ENCODE data around the gene MBOAT2.
A peak's percentile ranks its signal among the peaks of the same experiment; 100 is the strongest.

MBOAT2 gene

DNA sequence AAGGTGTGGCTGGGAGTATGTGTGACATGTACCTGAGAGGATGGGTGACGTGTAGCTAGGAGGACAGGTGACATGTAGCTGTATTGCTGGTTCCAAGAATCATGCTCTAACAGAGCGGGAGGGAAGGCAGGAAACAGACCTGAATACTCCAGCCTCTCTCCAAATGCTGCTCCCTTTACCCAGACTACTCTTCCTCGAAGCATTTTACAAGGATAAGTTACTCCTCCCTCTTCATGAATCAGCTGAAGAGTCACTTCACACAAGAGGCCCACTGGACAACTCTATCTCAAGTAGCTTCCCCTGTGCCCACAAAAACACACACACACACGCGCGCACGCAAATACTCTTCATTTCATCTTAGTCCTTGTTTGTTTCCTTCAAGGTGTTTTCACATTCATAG, 113.5 kb downstream of the MBOAT2 start:
- no peak for DNase-seq

DNA sequence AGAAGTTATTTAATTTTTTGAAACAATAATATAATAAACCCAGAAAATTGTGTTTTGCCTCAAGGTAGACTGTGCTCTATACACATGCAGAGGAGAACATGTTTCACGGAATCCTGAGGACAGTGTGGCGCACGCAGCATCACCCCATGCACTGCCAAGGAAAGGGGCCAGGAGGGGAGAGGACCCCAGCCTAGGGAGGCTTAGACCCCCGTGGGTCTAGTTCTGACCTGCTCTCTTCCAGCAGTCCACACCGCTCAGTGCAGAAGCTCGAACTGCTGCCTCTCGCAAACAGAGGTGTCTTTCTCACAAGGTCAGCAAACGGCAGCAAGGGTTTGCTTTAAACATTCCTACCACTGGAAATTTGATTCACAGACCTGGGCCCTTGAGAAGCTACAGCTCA, 114.5 kb downstream of the MBOAT2 start:
- DNase-seq: no peak

DNA sequence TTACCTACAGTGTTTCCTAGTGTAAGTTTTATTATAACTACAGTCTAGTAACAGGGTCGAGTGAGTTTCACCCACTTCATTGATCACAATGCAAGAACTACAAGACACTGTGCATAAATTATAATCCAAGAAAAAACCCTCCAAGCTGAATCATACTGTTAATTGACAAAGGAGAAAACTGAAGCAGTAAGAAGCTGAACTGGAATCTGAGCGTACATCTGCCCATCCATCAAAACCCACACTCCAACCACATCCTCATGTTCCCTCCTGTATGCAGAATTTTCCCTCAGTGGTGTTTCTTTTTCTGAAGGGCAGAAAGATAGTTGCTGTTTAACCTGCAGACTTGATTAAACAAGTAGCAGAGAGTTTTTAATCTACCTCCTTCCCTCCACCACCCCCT, 116.6 kb downstream of the MBOAT2 start:
- no peak for DNase-seq

DNA sequence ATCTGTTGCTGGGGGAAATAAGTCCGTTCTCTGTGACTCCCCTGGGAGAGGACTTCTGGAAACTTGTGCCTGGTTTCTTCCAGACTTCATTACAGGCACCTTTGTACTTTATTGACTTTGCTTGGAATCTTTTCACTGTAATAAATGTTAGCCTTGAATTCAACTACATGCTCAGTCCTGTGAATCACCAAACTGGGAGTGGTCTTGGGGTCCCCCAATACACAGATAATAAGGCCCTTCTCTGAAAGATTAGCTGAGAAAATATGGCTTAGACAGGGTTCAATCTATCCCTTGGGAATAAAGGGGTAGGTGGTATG, 117.3 kb downstream of the MBOAT2 start:
- DNase-seq: no peak

DNA sequence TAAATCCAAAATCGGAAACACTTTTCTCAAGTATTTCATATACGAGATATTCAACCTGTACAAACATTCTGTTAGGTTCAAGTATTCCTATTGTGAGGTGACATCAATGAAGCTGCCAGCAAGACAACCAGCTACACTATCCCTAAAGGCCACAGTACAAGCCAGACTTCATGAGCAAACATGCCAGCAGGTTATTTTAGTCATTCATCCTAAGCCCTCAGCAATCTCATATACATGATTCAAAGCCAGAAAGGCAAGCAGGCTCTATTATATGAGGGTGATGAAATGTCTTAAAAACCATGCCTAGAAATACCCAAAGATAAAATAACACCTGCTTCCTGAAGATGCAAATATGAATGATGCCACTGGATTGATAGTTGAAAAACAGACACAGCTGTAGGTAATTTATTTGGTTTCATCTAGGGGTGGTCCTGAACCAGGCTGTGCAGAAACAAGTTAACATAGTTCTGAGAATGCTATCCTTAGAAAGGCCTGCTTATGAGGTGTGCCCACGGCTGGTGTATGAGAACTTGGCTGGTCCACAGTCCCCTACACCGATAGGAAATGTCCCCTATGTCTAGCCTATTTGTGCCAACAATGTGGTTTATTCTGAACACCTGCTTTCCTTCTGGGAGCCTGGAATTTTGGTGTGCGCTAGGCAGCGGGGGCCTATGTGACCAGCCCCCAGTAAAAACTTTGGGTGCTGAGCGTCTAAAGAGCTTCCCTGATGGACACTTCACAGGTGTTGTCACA, 117.9 kb downstream of the MBOAT2 start:
- no peak for DNase-seq

DNA sequence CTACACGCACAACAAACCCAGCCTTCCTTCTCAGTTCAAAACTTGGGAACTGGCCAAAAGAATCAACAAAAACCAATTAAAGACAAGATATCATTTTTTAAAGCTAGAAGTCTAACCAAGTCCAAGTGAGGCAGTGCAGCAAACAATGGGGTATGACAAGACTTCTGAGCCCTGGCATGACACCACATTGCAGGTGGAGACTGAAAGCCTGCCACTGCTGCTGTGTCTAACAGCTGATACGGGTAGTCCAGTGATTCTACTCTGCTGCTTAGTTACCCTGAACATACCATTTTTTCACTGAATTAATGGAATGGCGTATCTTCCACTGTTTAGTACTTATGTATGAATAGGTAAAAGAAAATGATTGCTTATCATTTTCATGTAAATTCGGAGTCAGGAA, 118.7 kb downstream of the MBOAT2 start:
- DNase-seq: no peak

DNA sequence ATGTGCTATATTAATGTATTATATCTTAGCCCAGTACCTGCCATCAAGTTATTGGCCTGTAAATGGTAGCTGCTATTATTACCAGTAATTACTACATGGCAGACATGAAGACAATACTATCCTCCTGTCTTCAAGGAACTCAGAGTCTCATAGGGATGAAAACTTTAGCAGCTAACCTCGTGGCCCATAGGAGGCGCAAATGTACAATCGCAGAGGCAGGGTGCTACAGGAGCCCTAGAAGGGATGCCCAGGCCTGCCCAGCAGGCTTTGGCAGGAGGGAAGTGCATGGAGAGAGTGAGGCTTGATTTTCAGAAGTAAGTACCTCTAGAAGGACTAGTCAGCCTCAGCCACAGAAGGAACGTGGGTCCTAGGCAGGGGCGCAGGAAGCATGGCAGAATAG, 121.4 kb downstream of the MBOAT2 start:
- DNase-seq: no peak

DNA sequence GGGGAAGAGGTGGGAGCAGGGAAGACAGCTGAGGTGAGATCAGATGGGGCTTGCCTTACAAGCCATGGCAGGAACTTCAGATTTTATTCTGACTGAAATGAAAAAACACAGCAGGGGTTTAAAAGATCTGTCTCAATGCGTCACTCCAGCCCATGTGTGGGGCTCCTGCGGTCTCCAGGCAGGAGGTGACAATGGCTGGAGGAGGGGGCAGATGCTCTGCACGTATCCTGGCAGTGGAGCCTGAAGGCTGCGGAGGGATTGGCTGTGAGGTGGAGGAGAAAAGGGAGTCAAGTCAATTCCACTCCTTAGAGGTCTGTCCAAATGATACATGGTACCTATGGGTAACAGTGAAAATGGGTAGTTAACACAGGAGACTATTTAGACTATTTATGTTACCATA, 125.6 kb downstream of the MBOAT2 start:
- DNase-seq: no peak

DNA sequence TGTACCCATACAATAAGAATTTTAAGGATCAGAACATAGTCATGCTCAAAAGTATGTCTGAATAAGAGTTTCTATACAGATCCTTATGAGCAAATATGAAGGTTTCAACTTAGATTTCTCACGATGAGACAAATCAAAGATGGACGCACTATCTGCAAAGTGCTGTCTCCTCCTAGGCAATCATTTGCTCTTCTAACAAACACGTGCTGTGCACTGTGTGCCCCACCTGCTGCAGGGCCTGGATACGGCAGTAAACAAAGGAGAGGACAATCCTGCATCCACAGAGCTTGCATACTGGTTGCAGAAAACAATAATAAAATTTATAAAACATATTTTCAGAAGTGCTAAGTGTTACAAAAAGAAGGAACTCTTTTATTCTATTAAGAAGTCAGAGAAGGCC, 126.2 kb downstream of the MBOAT2 start:
- no peak for DNase-seq

DNA sequence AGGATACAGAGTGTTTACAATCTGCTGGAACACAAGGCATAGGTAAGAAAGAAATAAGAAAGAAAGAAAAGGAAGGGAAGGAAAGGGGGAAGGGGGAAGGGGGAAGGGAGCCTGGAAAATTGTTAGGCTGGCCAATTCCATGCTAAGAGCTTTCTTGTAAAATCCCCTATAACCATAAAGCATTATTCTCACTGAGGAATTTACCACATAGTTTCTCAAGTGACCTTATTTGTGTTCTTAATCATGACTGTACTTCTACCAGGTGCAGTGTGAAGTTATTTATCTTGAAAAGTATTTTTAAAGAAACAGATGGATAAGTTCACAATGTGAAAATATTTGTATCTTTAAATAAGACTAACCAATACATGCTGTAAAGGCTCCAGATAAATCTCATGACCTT, 126.9 kb downstream of the MBOAT2 start:
- DNase-seq: no peak

DNA sequence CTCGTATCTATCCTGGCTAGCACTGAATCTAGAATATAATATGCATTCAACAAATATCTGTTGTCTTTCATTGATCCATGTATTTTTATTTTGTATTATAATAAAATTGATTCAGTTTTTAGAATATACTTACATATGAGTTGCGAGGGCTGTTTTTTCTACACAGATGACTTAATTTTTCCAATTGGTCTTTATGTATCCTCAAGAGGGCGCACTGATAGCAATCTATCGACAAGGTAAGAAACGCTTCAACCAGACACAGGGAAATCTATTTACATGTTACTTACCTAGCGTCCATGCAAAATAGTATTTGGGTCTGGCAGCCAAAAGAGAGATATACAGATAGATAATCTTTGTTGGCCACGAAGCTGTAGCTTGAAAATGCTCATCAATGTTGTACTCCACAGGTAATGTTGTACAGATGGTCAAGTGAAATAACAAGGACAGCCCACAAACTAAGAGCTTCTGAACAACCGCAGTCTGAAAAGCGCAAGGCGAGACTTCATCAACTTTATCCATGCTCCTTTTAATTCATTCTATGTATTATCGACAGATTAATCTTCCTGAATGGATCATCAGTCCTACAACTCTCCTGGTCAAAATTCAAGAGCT, 130.6 kb downstream of the MBOAT2 start:
- peak; percentile 41 for DNase-seq

DNA sequence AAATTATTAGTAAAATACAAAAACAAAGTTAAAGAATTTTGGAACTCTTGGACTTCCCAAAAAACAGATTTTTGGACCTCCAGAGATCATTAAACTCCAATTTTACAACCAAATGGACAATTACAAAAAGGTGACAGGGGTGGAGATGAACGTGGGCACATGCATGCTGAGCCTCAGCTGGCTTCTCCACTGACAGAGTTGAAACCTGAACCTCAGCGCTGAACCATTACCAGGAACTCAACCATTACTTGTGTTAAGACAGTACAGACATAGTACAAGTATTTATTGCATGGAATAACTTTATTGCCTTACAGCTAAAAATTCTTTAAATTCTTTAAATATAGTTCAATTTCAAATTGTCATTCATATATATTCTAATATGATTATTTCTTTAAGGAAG, 133.0 kb downstream of the MBOAT2 start:
- DNase-seq: no peak

DNA sequence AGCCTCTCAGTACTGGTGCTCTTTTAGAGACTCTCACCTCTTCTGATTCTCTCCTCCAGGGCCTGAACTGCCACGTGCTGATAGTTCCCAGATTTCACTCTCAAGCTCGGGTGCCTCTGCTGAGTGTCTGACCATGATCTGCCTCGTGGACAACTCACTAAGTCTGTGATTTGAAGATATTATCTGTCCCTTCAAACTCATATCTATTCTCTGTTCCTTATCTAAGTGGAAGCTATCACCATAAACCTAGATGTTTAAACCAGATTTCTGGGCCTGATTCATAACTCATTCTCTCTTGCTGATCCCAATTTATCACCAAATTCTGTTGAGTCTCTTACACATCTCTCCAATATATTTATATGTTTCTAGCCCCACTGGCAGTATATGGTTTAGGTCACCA, 136.1 kb downstream of the MBOAT2 start:
- no peak for DNase-seq

DNA sequence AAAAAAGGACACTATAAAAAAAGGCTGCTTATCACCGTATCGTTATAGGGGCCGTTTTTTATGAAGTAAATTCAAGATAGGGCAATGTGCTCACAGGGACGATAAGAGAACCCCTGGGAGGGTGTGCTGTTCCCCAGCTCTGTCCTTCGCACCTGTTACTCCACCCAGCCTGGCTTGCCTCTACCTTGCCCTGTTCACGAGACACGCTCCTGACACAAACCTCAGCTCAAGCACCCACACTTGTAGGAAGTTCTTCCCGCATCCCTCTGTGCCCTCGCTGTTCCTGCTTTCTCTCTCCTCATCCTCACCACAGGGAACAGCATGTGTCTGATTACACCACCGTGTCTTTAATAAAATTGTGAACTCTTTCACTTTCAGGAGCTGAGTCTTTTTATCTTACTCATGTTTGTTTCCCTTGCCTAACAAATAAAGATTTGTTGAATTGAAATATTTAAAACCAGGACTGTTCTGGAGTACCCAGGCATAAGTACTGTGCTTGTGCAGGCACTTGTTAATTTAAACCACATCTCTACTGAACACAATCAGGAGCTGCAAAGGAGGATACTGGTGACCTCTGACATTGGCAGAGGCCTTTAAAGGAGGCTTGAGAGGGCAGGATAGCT, 140.0 kb downstream of the MBOAT2 start:
- DNase-seq: no peak

DNA sequence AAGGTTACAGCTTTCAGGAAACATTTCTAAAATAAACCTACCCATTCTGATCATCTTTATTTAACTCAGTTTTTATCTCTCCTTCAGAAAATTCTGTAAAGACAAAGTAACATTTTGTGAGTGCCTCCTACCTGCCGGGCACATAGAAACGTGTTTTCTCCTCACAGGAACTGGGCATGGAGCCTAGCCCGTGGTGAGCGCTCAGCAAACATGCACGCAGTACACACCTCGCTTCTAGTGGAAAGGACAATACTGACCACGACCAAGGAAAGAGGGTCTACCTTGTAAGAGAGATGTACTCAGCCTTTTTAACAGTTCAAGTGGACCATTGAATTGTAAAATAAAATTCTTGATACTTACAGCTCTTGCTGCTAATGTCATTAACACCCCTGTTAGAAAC, 141.3 kb downstream of the MBOAT2 start:
- DNase-seq: no peak

DNA sequence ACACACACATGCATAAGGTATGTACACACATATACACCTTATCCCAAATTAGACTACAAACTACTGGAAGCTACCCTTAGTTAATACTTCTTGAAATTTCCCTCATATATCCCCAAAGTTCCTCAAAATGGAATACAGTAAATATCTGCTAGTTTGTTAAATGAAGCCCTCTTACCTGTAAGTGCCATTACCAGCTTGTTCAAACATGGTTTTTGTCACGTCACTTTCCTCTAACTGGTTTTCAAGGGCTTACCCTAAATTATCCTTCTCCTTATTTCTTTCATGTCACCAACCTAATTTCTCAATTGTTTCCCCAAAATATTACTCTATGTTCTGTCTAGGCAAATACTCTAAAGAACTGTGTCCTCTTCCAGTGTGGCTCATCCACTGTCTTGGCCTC, 141.7 kb downstream of the MBOAT2 start:
- DNase-seq: no peak

DNA sequence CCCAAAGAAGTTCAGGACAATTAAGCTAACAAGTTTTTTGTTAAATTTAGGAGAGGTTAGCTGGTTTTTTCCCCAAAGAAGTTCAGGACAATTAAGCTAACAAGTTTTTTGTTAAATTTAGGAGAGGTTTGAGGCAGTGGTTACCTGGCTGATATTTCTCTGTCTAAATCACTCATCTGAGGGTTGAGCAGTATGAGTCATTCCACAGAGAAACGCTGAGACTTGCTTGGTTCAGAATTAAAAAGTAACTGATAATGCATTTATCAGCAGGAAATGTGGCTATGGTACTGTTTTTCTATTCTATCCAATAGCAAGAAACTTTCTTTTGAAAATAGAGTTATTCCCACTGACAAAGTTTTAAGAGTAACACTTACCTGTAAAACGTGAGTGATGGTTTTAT, 143.2 kb downstream of the MBOAT2 start:
- peak; percentile 41 for DNase-seq

DNA sequence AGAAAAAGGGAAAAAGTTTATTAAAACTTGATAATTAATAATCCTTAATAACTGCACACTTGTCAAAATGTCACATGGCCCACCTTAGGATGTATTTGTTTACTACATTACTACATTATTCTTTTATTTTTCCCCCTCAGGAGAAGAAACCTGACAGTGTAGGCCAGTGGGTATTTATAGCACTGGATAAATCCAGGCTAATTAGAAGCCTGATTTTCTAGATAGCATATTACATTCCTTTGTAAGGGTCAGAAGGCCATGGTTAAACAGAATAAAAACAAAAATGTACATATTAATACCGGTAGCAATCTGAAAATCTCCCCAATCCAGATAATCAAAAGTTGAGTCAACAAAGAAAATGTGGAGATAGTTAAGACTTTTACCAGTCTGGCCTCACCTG, 144.6 kb downstream of the MBOAT2 start:
- no peak for DNase-seq

DNA sequence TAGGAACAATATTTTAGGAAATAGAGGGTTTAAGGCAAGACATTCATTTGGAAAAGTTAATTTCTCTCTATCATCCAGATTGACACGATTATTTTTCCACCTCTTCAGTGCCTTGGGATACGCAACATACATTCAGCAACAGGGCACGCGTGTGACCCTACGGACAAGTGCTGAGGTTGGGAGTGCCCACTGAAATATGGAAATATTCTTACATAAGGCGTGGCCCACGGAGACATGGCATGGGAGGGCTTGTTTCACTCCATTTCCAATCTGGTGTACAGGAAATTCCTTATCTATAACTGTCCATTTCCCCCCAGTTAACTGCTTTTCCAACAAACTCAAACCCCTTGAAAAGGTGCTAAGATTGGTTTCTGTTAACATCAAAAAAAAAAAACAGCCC, 145.2 kb downstream of the MBOAT2 start:
- no peak for DNase-seq

DNA sequence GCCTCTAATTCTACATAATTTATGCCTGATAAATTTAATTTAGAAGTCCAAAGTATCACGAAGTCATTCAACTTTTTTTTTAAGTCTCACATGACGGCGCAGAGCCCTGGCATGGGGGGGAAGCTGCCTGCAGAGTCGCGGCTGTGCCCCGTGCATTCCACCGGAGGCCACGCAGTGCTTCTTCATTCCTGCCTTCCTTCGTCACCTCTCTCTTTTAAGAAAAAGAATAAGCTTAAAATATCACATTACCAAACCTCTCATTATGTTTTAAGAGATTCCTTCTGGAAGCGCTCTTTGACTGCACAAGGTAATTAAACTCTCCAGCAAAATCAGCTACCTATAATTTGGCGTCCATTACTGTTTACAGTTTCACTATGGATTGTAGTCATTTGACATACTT, 145.8 kb downstream of the MBOAT2 start:
- DNase-seq: no peak

DNA sequence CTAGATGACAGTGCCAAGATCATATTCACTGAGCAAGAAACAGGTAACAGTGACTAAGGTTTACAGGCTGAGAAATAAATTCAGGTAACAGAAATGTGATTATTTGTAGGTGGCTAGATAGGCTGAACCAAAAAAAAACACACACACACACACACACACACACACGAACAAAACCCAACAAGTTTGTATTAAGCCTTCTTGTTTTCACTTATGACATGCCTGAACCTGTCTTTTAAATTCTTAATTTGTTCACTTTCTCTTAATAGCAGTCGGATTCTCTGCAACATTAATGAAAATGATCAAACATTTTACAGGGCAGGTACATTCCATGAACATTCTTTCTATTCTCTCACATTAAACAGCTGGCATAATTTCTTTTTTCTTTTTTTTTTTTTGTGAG, 147.3 kb downstream of the MBOAT2 start:
- no peak for DNase-seq

DNA sequence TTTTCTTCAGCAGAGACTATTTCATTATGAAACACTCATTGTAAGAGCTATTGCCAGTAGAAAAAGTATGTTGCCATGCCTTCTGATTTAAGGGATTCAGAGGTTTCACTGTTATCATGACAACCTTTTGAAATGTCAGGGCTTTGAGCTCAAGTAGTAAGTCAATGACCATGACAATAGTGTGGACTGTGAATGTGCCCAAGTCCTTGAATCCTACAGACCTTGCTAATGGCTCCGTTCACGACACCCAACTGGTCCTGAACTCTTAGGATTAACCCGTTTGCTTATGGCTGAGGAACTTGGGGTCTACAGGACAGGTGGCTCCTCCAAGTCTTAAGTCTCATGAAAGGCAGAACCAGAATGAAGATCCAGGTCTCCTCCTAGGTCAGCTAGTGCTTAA, 148.5 kb downstream of the MBOAT2 start:
- no peak for DNase-seq

DNA sequence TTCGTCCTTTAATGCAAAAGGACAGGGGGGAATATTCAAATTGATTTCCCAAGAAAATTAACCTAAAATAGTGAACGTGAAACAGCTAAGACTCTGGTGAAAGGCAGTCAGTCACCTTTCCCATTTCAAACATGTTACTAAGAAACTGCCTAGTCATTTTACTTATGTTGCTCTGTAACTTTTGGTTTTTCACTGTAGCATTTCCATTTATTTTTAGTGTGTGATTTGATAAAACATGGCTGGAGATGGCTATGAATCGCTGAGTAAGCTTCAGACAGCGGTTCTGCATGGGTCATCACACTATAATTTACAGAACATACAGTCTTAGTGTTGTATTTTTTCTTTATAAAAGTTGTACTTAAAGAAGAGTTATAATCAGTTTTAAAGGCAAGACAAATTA, 150.1 kb downstream of the MBOAT2 start:
- no peak for DNase-seq

DNA sequence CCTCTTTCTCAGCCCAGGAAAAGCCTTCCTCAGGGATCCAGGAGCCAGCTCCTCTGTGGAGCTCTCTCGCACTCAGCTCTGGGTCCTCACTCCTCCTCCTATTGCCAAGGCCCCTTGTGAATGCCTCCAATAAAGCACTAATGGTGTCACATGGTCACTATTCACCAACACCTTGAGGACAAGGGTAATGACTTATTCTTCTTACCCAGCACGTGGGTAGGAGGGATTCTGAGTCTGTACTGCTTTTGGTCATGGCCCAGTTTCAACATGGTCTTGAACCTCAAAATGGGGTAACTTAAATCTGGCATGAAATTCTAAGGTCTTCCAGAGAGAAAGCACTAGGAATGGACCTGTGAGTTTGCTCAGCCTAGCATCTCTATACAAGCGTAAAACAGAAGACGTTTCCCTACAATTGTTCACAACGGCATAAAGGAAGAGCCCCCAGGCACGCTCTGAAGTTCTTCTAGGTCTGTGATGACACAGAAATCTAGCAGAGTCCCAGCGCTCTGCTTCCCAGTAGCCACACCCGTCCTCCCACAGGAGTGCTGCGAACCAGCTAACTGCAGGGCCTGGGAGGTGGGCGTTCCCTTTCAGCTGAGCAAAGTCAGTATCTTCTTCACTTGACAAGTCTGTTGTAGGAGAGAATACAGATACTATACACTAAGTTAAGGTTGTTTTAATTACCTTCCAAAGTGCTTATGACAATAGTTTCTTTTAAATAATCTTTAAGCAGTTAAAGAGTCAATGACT, 151.5 kb downstream of the MBOAT2 start:
- no peak for DNase-seq
